WTC11 (cell line): Measurements from ENCODE around the gene SLC9A9.
"Not testable (repeated sequence)": the region's sequence is repeated elsewhere in the genome, so short reads cannot be mapped to it uniquely, and the experiment has no call there.

ENCODE experiments used
- AFF4 ChIP-seq: sonication (generic); formaldehyde crosslinking; IDR thresholded peaks from 2 replicates; pipeline ENCODE4 v1.8.1; 2023; ENCODE audit warnings: mild to moderate bottlenecking, missing genetic modification reagents, borderline replicate concordance
- ATF3 ChIP-seq: sonication (generic); formaldehyde crosslinking; conservative IDR thresholded peaks from 2 replicates; pipeline ENCODE4 v1.8.1; 2022; ENCODE audit warnings: mild to moderate bottlenecking, missing genetic modification reagents
- CBFB ChIP-seq: sonication (generic); formaldehyde crosslinking; IDR thresholded peaks from 2 replicates; pipeline ENCODE4 v1.8.1; 2022; ENCODE audit warnings: mild to moderate bottlenecking, low read depth, missing genetic modification reagents
- CTCF ChIP-seq: fragments of 200-600 bp; IDR thresholded peaks from 2 replicates; pipeline ENCODE4 v1.8.0; 2022; ENCODE audit warnings: antibody characterized with exemption
- EMX1 ChIP-seq: fragments of 250-450 bp; sonication (Bioruptor Pico); IDR thresholded peaks from 2 replicates; pipeline ENCODE4 v1.8.0; 2021; ENCODE audit warnings: mild to moderate bottlenecking
- ESRRA ChIP-seq: sonication (generic); formaldehyde crosslinking; IDR thresholded peaks from 2 replicates; pipeline ENCODE4 v1.8.1; 2022; ENCODE audit warnings: mild to moderate bottlenecking, missing genetic modification reagents, borderline replicate concordance
- HMGXB4 ChIP-seq: sonication (generic); formaldehyde crosslinking; IDR thresholded peaks from 2 replicates; pipeline ENCODE4 v1.8.1; 2023; ENCODE audit warnings: mild to moderate bottlenecking, moderate library complexity, missing genetic modification reagents
- JUN ChIP-seq: sonication (generic); formaldehyde crosslinking; IDR thresholded peaks from 2 replicates; pipeline ENCODE4 v1.8.0; 2023; ENCODE audit warnings: mild to moderate bottlenecking, missing genetic modification reagents
- MXD4 ChIP-seq: fragments of 250-450 bp; sonication (Bioruptor Pico); IDR thresholded peaks from 2 replicates; pipeline ENCODE4 v1.8.0; 2021; ENCODE audit warnings: mild to moderate bottlenecking, moderate library complexity, borderline replicate concordance
- TCF7 ChIP-seq: sonication (generic); formaldehyde crosslinking; IDR thresholded peaks from 2 replicates; pipeline ENCODE4 v1.8.0; 2022; ENCODE audit warnings: mild to moderate bottlenecking, low read depth, missing genetic modification reagents, moderate library complexity
- USF2 ChIP-seq: sonication (generic); formaldehyde crosslinking; IDR thresholded peaks from 2 replicates; pipeline ENCODE4 v1.8.1; 2023; ENCODE audit warnings: mild to moderate bottlenecking, missing genetic modification reagents, moderate library complexity
- ZNF232 ChIP-seq: sonication (generic); formaldehyde crosslinking; IDR thresholded peaks from 2 replicates; pipeline ENCODE4 v1.8.0; 2022; ENCODE audit warnings: mild to moderate bottlenecking, missing genetic modification reagents
- ZNF263 ChIP-seq: sonication (generic); formaldehyde crosslinking; IDR thresholded peaks from 2 replicates; pipeline ENCODE4 v1.8.1; 2022; ENCODE audit warnings: low read depth, mild to moderate bottlenecking, moderate library complexity, missing genetic modification reagents

GRCh38 chr3:143801046-143801445 lies 47.2 kb downstream of the SLC9A9 start:
- TF ChIP-seq CTCF; HMGXB4 (CRISPR knock-in tag); AFF4 (CRISPR knock-in tag); JUN (CRISPR knock-in tag); USF2; ESRRA (CRISPR knock-in tag); MXD4 (CRISPR knock-in tag); CBFB (CRISPR knock-in tag); EMX1; ZNF232 (CRISPR knock-in tag); ATF3 (CRISPR knock-in tag); ZNF263 (CRISPR knock-in tag); TCF7 (CRISPR knock-in tag): not testable (repeated sequence)
